ENCODE results near the gene PRKRA. TPM values are rescaled to one million over a fixed set of nuclear protein-coding genes. Genes with fewer than 3 reads are reported as not detected.

The PRKRA gene
- total and polyA plus RNA-seq, 9 of the 15 experiments (the other 6 are each of a cell fraction or from before 2014, with no cell fraction given) = 14.1 to 78.1 (median 52.3) TPM

DNA sequence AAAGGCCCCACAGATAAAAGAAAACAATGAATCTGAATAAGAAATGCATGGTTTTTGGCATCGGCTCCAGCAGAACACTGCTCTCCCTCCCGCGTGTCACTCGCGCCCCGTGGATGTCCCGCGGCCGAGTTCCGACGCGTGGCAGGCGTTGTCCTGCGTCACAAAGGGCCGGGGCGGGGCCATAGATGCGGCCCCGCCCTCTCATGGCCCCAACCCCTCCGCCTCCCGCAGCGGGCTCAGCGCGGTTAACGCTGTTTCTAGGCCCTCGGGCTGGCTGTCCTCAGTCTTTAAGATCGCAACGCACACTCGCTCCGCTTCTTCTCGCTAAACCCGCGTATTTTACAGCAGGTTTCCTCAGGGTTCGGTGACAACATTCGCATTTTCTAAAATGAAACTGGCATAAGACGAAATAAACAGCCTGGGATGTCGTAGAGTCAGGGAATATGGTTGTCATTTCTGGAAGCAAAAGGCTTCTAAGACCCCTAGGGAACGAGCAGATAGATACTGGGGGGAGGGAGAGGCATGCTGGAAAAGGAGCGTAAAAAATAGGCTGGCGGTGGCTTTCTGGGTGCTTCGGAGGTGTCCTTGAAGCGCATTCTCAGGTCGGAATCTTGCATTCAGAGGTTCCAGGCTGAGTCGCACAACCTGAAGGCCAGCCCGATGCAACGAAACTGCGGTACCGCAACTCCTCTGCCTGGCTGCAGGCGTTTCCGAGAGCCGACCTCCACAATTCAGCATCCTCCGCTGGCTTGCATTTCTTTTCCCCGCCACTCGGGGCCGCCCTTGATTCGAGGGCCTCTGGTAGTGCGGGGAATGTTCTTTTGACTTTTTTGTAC, 27.7 kb upstream of the PRKRA start, which contains the start of gene FKBP7 (continued):
- TF ChIP-seq, protein P1, sequence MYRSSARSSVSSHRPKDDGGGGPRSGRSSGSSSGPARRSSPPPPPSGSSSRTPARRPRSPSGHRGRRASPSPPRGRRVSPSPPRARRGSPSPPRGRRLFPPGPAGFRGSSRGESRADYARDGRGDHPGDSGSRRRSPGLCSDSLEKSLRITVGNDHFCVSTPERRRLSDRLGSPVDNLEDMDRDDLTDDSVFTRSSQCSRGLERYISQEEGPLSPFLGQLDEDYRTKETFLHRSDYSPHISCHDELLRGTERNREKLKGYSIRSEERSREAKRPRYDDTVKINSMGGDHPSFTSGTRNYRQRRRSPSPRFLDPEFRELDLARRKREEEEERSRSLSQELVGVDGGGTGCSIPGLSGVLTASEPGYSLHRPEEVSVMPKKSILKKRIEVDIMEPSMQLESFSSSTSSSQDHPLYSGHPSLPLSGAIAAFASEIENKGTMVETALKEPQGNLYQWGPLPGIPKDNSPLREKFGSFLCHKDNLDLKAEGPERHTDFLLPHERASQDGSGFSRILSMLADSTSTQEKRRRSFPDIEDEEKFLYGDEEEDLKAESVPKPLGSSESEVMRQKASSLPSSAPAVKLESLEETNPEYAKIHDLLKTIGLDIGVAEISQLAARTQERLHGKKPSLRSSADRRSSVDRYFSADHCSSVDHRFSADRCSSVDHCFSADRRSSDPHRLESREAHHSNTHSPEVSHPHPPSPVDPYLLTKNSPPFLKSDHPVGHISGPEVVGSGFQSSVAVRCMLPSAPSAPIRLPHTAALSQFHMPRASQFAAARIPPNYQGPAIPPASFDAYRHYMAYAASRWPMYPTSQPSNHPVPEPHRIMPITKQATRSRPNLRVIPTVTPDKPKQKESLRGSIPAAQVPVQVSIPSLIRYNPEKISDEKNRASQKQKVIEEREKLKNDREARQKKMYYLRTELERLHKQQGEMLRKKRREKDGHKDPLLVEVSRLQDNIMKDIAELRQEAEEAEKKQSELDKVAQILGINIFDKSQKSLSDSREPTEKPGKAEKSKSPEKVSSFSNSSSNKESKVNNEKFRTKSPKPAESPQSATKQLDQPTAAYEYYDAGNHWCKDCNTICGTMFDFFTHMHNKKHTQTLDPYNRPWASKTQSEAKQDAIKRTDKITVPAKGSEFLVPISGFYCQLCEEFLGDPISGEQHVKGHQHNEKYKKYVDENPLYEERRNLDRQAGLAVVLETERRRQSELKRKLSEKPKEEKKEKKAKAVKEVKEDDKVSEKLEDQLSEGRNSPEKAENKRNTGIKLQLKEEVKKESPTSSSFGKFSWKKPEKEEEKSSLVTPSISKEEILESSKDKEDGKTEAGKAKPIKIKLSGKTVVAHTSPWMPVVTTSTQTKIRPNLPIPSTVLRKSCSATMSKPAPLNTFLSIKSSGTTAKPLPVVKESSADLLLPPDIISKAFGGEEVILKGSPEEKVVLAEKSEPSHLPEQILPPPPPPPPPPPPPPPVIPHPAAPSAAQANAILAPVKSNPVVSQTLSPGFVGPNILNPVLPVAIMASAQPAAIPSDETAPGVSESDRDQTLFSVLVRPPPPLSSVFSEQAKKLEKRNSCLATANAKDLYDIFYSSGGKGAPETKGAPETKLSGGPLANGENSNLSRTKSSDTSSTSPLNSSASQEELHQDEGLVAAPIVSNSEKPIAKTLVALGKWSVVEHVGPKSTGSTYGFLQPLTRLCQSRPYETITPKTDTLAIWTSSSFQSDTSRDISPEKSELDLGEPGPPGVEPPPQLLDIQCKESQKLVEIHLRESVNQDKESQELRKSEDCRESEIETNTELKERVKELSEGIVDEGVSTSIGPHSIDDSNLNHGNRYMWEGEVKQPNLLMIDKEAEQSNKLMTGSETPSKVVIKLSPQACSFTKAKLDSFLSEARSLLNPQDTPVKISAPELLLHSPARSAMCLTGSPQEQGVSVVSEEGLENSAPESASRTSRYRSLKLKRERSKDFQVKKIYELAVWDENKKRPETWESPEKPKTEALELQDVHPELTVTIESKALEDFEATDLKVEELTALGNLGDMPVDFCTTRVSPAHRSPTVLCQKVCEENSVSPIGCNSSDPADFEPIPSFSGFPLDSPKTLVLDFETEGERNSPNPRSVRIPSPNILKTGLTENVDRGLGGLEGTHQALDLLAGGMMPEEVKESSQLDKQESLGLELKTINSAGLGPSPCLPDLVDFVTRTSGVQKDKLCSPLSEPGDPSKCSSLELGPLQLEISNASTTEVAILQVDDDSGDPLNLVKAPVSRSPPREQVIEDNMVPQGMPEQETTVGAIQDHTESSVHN (IDR thresholded peaks at IDR 0.05; ENCODE audit: borderline replicate concordance in 1 of 2, low read depth in 1 of 2) = peak in 1 of 2 experiments; percentile 53; a peak in 2 of 4 replicates
- TF ChIP-seq, protein P2, sequence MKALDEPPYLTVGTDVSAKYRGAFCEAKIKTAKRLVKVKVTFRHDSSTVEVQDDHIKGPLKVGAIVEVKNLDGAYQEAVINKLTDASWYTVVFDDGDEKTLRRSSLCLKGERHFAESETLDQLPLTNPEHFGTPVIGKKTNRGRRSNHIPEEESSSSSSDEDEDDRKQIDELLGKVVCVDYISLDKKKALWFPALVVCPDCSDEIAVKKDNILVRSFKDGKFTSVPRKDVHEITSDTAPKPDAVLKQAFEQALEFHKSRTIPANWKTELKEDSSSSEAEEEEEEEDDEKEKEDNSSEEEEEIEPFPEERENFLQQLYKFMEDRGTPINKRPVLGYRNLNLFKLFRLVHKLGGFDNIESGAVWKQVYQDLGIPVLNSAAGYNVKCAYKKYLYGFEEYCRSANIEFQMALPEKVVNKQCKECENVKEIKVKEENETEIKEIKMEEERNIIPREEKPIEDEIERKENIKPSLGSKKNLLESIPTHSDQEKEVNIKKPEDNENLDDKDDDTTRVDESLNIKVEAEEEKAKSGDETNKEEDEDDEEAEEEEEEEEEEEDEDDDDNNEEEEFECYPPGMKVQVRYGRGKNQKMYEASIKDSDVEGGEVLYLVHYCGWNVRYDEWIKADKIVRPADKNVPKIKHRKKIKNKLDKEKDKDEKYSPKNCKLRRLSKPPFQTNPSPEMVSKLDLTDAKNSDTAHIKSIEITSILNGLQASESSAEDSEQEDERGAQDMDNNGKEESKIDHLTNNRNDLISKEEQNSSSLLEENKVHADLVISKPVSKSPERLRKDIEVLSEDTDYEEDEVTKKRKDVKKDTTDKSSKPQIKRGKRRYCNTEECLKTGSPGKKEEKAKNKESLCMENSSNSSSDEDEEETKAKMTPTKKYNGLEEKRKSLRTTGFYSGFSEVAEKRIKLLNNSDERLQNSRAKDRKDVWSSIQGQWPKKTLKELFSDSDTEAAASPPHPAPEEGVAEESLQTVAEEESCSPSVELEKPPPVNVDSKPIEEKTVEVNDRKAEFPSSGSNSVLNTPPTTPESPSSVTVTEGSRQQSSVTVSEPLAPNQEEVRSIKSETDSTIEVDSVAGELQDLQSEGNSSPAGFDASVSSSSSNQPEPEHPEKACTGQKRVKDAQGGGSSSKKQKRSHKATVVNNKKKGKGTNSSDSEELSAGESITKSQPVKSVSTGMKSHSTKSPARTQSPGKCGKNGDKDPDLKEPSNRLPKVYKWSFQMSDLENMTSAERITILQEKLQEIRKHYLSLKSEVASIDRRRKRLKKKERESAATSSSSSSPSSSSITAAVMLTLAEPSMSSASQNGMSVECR (CRISPR knock-in tag; IDR thresholded peaks at IDR 0.05) = peak; percentile 76
- TF ChIP-seq ZNF436 (CRISPR knock-in tag; IDR thresholded peaks at IDR 0.05) = no peak
- TF ChIP-seq MYNN (IDR thresholded peaks at IDR 0.05) = no peak
- TF ChIP-seq MYNN (CRISPR knock-in tag; IDR thresholded peaks at IDR 0.05) = no peak
- no peak for TF ChIP-seq ETV1 (tag; conservative IDR thresholded peaks at IDR 0.05; ENCODE audit: low read depth)
- no peak for TF ChIP-seq HNRNPK (IDR thresholded peaks at IDR 0.05; ENCODE audit: low read depth, low read length, poor library complexity, severe bottlenecking)
- no peak for TF ChIP-seq RBM15 (IDR thresholded peaks at IDR 0.05; ENCODE audit: insufficient read depth, low read length)
- TF ChIP-seq RBBP5 (IDR thresholded peaks at IDR 0.05; ENCODE audit: borderline replicate concordance, insufficient read depth, low read length, poor library complexity, severe bottlenecking) = peak; percentile 84
- TF ChIP-seq, protein P3, sequence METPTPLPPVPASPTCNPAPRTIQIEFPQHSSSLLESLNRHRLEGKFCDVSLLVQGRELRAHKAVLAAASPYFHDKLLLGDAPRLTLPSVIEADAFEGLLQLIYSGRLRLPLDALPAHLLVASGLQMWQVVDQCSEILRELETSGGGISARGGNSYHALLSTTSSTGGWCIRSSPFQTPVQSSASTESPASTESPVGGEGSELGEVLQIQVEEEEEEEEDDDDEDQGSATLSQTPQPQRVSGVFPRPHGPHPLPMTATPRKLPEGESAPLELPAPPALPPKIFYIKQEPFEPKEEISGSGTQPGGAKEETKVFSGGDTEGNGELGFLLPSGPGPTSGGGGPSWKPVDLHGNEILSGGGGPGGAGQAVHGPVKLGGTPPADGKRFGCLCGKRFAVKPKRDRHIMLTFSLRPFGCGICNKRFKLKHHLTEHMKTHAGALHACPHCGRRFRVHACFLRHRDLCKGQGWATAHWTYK (CRISPR knock-in tag; IDR thresholded peaks at IDR 0.05) = 0 out of 2 replicates have a peak, but pooled peaks have one; percentile 60
- TF ChIP-seq NCOR1 (IDR thresholded peaks at IDR 0.05) = no peak
- TF ChIP-seq ELF2 (CRISPR knock-in tag; IDR thresholded peaks at IDR 0.05) = 0 out of 2 replicates have a peak, but pooled peaks have one; percentile 55

All from K562 (cell line).